T-helper 22 cell (primary cell): ENCODE results near the gene ZNF30.
"Not testable (repeated sequence)": the region's sequence is repeated elsewhere in the genome, so short reads cannot be mapped to it uniquely, and the experiment has no call there.

Experiments
- DNase-seq: peaks from one replicate; pipeline ENCODE4 v3.0.0-alpha.2; 2020; ENCODE audit warnings: low read depth

The ZNF30 gene

GRCh38 chr19:34985249-34986022, 58.7 kb downstream of the ZNF30 start:
- no peak for DNase-seq

DNA sequence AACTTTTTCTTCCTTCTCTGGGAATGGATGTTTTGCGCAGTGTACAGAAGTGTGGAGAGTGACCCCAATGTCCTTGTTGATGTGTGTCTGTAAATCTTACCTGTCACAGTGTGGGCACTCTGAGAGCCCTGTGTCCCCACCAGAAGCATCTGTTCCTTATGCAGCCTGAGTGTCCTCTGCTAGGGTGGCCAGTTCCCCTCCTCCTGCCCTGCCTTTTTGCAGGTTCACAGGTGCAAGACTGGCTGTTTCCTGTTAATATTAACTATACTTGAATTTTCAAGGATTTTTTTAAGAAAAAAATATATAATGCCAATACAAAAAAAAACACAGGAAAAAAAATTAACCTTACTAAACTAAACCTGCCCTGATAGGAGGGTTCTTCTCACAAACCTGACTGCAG, 61.4 kb downstream of the ZNF30 start:
- DNase-seq = no peak

DNA sequence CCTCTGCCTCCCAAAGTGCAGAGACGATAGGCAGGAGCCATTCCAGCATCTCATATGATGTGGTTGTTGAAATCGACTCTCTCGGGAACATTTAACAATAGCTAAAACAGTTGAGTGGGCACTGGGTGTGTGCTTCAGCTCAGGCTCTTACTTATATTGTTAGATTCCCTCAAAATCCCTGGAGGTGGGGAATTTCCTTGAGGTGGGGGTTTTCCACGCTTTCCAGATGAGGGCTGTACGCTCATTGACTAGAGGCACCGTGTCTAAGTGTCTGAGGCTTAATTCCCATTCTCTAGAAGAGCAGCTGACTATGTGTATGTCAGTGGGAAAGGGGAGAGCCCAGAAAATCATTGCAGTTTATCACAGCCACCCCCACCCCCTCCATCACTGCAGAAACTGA, 62.6 kb downstream of the ZNF30 start:
- DNase-seq = no peak

DNA sequence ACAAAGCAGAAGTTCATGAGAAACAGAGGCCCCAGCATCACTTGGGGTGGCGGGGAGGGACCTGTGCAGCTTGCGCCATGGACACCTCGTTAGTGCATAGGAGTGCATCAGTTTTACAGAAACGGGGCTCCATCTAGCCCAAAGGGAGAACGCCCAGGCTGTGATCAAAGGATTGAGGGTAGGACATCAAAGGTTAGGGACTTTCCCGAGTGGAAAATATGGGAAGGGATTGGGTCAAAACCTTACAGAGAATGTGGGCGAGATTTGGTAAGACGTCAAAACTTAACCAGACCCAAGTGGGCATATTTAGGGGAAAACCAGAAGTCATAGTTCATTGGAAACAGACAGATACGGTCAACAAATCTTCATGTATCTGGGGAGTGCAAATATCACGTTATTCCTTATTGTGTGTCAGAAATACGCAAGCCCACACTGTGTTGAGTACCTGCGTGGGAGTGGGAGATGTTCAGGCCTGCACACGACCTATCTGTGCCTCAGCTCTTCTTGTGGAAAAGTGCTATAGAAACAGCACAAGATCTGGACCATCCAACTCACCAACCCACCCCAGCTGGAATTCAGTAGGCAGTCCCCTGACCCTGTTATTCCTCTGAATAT, 64.0 kb downstream of the ZNF30 start:
- DNase-seq = no peak

DNA sequence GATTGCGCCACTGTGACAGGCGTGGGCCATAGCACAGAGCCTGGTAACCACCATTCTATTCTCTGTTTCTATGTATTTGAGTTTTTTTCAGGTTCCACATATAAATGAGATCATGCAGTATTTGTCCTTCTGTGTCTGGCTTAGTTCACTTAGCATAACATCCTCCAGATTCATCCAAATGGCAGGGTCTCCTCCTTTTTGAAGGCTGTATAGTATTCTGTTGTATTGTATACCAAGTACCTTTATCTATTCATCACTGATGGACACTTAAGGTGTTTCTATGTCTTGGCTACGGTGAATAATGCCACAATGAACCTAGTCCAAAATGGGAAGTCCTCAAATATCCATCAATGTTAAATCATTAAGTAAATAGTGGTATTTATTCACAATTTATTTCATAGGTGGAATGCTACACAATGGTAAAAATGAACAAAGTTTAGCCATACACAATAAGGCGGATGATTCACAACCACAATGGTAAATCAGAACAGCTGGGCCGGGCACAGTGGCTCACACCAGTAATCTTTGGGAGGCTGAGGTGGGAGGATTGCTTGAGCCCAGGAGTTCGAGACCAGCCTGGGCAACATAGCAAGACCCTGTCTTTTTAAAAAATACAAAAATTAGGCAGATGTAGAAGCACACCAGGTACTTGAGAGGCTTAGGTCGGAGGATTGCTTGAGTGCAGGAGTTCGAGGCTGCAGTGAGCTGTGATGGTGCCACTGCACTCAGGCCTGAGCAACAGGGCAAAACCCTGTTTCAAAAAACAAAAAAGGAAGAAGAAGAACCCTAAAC, 65.0 kb downstream of the ZNF30 start:
- no peak for DNase-seq

DNA sequence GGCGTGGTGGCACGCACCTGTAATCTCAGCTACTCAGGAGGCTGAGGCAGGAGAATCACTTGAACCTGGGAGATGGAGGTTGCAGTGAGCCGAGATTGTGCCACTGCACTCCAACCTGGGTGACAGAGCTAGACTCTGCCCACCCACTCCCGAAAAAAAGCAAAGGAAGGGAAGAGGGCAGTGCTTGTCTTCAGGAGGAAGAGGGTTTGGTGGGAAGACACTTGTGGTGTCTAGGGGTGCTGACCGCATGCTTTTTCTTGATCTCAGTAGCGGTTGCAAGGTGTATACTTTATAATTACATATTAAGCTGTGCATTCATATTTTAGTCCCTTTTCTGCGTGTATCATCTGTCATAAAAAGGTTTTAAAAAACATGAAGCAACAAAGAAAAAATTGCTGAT, 65.9 kb downstream of the ZNF30 start:
- not testable (repeated sequence) for DNase-seq

GRCh38 chr19:34994286-34994642, 67.6 kb downstream of the ZNF30 start:
- DNase-seq = no peak
